ENCODE measurements around the gene PPM1H.

PPM1H gene

GRCh38 chr12:62598846-62599245, 336.1 kb downstream of the PPM1H start:
- TF ChIP-seq, protein P1, sequence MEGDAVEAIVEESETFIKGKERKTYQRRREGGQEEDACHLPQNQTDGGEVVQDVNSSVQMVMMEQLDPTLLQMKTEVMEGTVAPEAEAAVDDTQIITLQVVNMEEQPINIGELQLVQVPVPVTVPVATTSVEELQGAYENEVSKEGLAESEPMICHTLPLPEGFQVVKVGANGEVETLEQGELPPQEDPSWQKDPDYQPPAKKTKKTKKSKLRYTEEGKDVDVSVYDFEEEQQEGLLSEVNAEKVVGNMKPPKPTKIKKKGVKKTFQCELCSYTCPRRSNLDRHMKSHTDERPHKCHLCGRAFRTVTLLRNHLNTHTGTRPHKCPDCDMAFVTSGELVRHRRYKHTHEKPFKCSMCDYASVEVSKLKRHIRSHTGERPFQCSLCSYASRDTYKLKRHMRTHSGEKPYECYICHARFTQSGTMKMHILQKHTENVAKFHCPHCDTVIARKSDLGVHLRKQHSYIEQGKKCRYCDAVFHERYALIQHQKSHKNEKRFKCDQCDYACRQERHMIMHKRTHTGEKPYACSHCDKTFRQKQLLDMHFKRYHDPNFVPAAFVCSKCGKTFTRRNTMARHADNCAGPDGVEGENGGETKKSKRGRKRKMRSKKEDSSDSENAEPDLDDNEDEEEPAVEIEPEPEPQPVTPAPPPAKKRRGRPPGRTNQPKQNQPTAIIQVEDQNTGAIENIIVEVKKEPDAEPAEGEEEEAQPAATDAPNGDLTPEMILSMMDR (IDR thresholded peaks at IDR 0.05; ENCODE audit: control extremely low read depth, extremely low read depth, low read depth, missing control alignments), result no peak
- CTCF ChIA-PET, result interaction anchor here (0.8 to 1.3 kb wide), 2 partner anchors 16 to 17 kb away, joined by 3 read pairs; no protein-coding TSS in a partner anchor
- POLR2A ChIA-PET, result no interaction called here
- no peak for DNase-seq (ENCODE audit: extremely low spot score)

DNA sequence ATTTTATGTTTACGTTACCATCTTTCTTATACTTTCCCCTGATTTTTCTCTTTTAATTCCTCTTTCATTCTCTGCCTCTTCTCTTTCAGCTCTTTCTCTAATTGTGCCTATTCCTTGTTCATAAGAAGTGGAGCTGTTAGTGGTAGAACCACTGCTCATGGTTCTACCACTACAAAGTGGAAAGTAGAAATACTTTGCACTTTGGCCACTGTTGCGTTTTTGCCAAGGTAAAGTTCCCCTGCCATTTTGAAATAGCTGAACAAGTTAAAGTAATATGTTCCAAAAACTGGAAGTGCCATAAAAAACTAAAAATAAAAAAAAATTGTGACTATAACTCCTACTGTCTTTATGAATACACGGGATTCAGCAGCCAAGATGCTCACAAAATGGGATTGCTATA, 337.7 kb downstream of the PPM1H start:
- POLR2A ChIA-PET, result no interaction called here
- DNase-seq (ENCODE audit: extremely low spot score), result no peak
- CTCF ChIA-PET, result interaction anchor here (0.6 to 1.2 kb wide), 2 partner anchors 11 to 16 kb away, joined by 3 read pairs; no protein-coding TSS in a partner anchor
- TF ChIP-seq, protein P1 (IDR thresholded peaks at IDR 0.05; ENCODE audit: control extremely low read depth, extremely low read depth, low read depth, missing control alignments), result no peak
